Esophagus muscularis mucosa (tissue), 3 donors: ENCODE data around the gene MISP3.

Experiments
- CTCF ChIP-seq, 3 experiments: fragments of 200-600 bp in 2 of 3; fragments of 450-650 bp in 1 of 3; sonication (generic) in 2 of 3; IDR thresholded peaks; one replicate each; pipeline ENCODE4 v1.5.1; 2017 to 2019; ENCODE audit warnings: antibody characterized with exemption in 3 of 3, mild to moderate bottlenecking in 2 of 3, moderate library complexity in 1 of 3
- POLR2A ChIP-seq: fragments of 450-650 bp; IDR thresholded peaks from one replicate; pipeline ENCODE4 v1.6.1; 2017; ENCODE audit warnings: antibody characterized with exemption, moderate library complexity, mild to moderate bottlenecking, low read depth
- POLR2AphosphoS5 ChIP-seq, 2 donors: sonication (generic); formaldehyde crosslinking; IDR thresholded peaks; one replicate each; pipeline ENCODE4 v1.6.1; 2017; ENCODE audit warnings: antibody characterized with exemption in 2 of 2

- no peak for TF ChIP-seq CTCF (IDR thresholded peaks at IDR 0.05)
- TF ChIP-seq POLR2A, result no peak
- TF ChIP-seq POLR2AphosphoS5 (IDR thresholded peaks at IDR 0.05), result no peak
Measured at GRCh38 chr19:14103310-14103709, 30.7 kb downstream of the MISP3 start.
